ENCODE measurements around the gene ABCB8. TPM values are rescaled to one million over a fixed set of nuclear protein-coding genes. Genes with fewer than 3 reads are reported as not detected.
"Not testable (repeated sequence)": the region's sequence is repeated elsewhere in the genome, so short reads cannot be mapped to it uniquely, and the experiment has no call there.

The ABCB8 gene
- total RNA-seq, 2 experiments from 2014 or later: 57.0 to 62.2 TPM

GRCh38 chr7:151040616-151041375, 12.5 kb downstream of the ABCB8 start:
- intact Hi-C loops (cut with DNase I, micrococcal nuclease): no loop called here
- Mint-ChIP-seq H3K36me3 (ENCODE audit: low read depth) (peaks cover 35% of the 10 kb centered on the region), H3K4me3 (no peak overlapping the region), H3K27me3 (no peaks in the 10 kb centered on the region), H3K27ac (no peak overlapping the region), H3K9me3 (no peaks in the 10 kb centered on the region), H3K4me1 (ENCODE audit: low read depth) (no peaks in the 10 kb centered on the region)
- CTCF ChIA-PET: no interaction called here
- peaks cover 8% of the 10 kb centered on the region for H3K4me1 ChIP-seq (ENCODE audit: insufficient read depth, low read length)
- DNase-seq (no peak), ATAC-seq (ENCODE audit: poor library complexity) (no peak)
- H3K9me3 ChIP-seq (ENCODE audit: control insufficient read depth in 1 of 2, insufficient read depth in 1 of 2, low read length in 2 of 2): no peaks in the 10 kb centered on the region
- no peak overlapping the region for H3K4me3 ChIP-seq (ENCODE audit: low read length)
- TF ChIP-seq, protein P1, sequence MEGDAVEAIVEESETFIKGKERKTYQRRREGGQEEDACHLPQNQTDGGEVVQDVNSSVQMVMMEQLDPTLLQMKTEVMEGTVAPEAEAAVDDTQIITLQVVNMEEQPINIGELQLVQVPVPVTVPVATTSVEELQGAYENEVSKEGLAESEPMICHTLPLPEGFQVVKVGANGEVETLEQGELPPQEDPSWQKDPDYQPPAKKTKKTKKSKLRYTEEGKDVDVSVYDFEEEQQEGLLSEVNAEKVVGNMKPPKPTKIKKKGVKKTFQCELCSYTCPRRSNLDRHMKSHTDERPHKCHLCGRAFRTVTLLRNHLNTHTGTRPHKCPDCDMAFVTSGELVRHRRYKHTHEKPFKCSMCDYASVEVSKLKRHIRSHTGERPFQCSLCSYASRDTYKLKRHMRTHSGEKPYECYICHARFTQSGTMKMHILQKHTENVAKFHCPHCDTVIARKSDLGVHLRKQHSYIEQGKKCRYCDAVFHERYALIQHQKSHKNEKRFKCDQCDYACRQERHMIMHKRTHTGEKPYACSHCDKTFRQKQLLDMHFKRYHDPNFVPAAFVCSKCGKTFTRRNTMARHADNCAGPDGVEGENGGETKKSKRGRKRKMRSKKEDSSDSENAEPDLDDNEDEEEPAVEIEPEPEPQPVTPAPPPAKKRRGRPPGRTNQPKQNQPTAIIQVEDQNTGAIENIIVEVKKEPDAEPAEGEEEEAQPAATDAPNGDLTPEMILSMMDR (IDR thresholded peaks at IDR 0.05): no peak
- no peaks in the 10 kb centered on the region for H3K27me3 ChIP-seq (ENCODE audit: control insufficient read depth in 1 of 2, insufficient read depth in 2 of 2, low read length in 2 of 2)
- POLR2A ChIA-PET: no interaction called here
- H3K36me3 ChIP-seq (ENCODE audit: insufficient read depth, low read length): peaks cover 35% of the 10 kb centered on the region
- no peak overlapping the region for H3K27ac ChIP-seq (ENCODE audit: low read depth in 1 of 2, low read length in 2 of 2)

DNA sequence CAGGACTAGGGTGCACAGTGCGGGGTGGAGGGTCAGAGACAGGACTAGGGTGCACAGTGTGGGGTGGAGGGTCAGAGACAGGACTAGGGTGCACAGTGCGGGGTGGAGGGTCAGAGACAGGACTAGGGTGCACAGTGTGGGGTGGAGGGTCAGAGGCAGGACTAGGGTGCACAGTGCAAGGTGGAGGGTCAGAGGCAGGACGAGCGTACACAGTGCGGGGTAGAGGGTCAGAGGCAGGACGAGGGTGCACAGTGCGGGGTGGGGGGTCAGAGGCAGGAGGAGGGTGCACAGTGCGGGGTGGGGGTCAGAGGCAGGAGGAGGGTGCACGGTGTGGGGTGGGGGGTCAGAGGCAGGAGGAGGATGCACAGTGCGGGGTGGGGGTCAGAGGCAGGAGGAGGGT, 15.2 kb downstream of the ABCB8 start:
- H3K9me3 Mint-ChIP-seq; DNase-seq; intact Hi-C loops (cut with DNase I, micrococcal nuclease); H3K4me3 Mint-ChIP-seq; H3K27ac ChIP-seq (ENCODE audit: low read depth in 1 of 2, low read length in 2 of 2); H3K4me1 ChIP-seq (ENCODE audit: insufficient read depth, low read length); H3K9me3 ChIP-seq (ENCODE audit: control insufficient read depth in 1 of 2, insufficient read depth in 1 of 2, low read length in 2 of 2); ATAC-seq (ENCODE audit: poor library complexity); H3K27ac Mint-ChIP-seq; H3K27me3 ChIP-seq (ENCODE audit: control insufficient read depth in 1 of 2, insufficient read depth in 2 of 2, low read length in 2 of 2); H3K4me1 Mint-ChIP-seq (ENCODE audit: low read depth); H3K27me3 Mint-ChIP-seq; H3K4me3 ChIP-seq (ENCODE audit: low read length); CTCF ChIA-PET; POLR2A ChIA-PET: not testable (repeated sequence)
- peaks cover 23% of the 10 kb centered on the region for H3K36me3 Mint-ChIP-seq (ENCODE audit: low read depth)
- H3K36me3 ChIP-seq (ENCODE audit: insufficient read depth, low read length): peaks cover 18% of the 10 kb centered on the region

GRCh38 chr7:151043959-151044358, 15.7 kb downstream of the ABCB8 start:
- TF ChIP-seq, protein P1 (IDR thresholded peaks at IDR 0.05): no peak
- Histone ChIP-seq H3K27ac (ENCODE audit: low read depth in 1 of 2, low read length in 2 of 2) (no peak overlapping the region), H3K9me3 (ENCODE audit: control insufficient read depth in 1 of 2, insufficient read depth in 1 of 2, low read length in 2 of 2) (no peaks in the 10 kb centered on the region), H3K4me3 (ENCODE audit: low read length) (no peak overlapping the region), H3K4me1 (ENCODE audit: insufficient read depth, low read length) (peaks cover 8% of the 10 kb centered on the region), H3K27me3 (ENCODE audit: control insufficient read depth in 1 of 2, insufficient read depth in 2 of 2, low read length in 2 of 2) (no peaks in the 10 kb centered on the region), H3K36me3 (ENCODE audit: insufficient read depth, low read length) (peaks cover 18% of the 10 kb centered on the region)
- Mint-ChIP-seq H3K4me1 (ENCODE audit: low read depth) (no peaks in the 10 kb centered on the region), H3K27me3 (no peaks in the 10 kb centered on the region), H3K9me3 (no peaks in the 10 kb centered on the region), H3K4me3 (no peak overlapping the region), H3K27ac (no peak overlapping the region), H3K36me3 (ENCODE audit: low read depth) (peaks cover 20% of the 10 kb centered on the region)
- POLR2A ChIA-PET: no interaction called here
- intact Hi-C loops (cut with DNase I, micrococcal nuclease): no loop called here
- DNase-seq (no peak), ATAC-seq (ENCODE audit: poor library complexity) (no peak)
- CTCF ChIA-PET: no interaction called here

- no peaks in the 10 kb centered on the region for H3K4me1 Mint-ChIP-seq (ENCODE audit: low read depth)
- peaks cover 18% of the 10 kb centered on the region for H3K36me3 ChIP-seq (ENCODE audit: insufficient read depth, low read length)
- intact Hi-C loops (cut with DNase I, micrococcal nuclease): no loop called here
- DNase-seq (no peak), ATAC-seq (ENCODE audit: poor library complexity) (no peak)
- no peak overlapping the region for H3K27ac Mint-ChIP-seq
- H3K9me3 ChIP-seq (ENCODE audit: control insufficient read depth in 1 of 2, insufficient read depth in 1 of 2, low read length in 2 of 2): no peaks in the 10 kb centered on the region
- no peak overlapping the region for H3K4me3 Mint-ChIP-seq
- H3K36me3 Mint-ChIP-seq (ENCODE audit: low read depth): peaks cover 20% of the 10 kb centered on the region
- no peak overlapping the region for H3K27ac ChIP-seq (ENCODE audit: low read depth in 1 of 2, low read length in 2 of 2)
- ChIA-PET CTCF (no interaction called here), POLR2A (no interaction called here)
- no peaks in the 10 kb centered on the region for H3K4me1 ChIP-seq (ENCODE audit: insufficient read depth, low read length)
- H3K27me3 ChIP-seq (ENCODE audit: control insufficient read depth in 1 of 2, insufficient read depth in 2 of 2, low read length in 2 of 2): no peaks in the 10 kb centered on the region
- H3K4me3 ChIP-seq (ENCODE audit: low read length): no peak overlapping the region
- TF ChIP-seq, protein P1 (IDR thresholded peaks at IDR 0.05): no peak
- H3K9me3 Mint-ChIP-seq: no peaks in the 10 kb centered on the region
- H3K27me3 Mint-ChIP-seq: no peaks in the 10 kb centered on the region
Observed at GRCh38 chr7:151045262-151045661, 17.0 kb downstream of the ABCB8 start.
